ENCODE data around the gene SH3TC1. TPM values are rescaled to one million over a fixed set of nuclear protein-coding genes. Genes with fewer than 3 reads are reported as not detected.

The SH3TC1 gene
- polyA plus RNA-seq, 2 of the 4 experiments (the other 2 are of a cell fraction), result 2.8 to 7.4 TPM

DNA sequence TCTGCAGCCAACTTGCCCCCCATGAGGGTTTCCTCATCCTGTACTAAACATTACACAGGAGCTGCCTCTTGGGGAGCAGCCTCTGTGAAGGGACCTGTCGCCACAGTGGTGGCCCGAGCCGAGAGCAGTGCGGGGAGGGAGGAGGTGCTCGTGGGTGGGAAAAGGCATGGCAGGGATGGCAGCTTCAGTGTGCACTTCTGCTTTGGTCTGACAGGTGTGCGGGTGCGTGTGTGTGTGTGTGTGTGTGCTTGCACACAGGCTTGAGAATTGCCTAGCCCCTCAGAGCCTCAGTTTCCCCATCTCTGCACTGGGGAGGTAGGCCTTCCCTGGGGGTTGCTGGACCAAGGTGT, 3.9 kb downstream of the SH3TC1 start:
- Histone ChIP-seq H3K9me3 (no peaks in the 10 kb centered on the region), H3K4me2 (no peak overlapping the region), H3K4me1 (peaks cover 27% of the 10 kb centered on the region), H3K4me3 (no peak overlapping the region), H3K27ac (no peak overlapping the region)
- 97% methylated on average over 7 of the region's 7 CpGs for WGBS (ENCODE audit: missing lambda C conversion rate)
- ChIA-PET POLR2A (no interaction called here), CTCF (interaction anchor here (0.8 to 1.8 kb wide), 3 partner anchors 26 to 376 kb away, joined by 3 to 4 read pairs (median 3); no protein-coding TSS in a partner anchor)
- DNase-seq (ENCODE audit: low read depth in 1 of 2, low spot score in 1 of 2) (no peak), ATAC-seq (no peak), FAIRE-seq (no peak)
- TF ChIP-seq CBX8 (IDR thresholded peaks at IDR 0.05) (no peak), TP53 (CRISPR knock-in tag; IDR thresholded peaks at IDR 0.05) (no peak), RNF2 (IDR thresholded peaks at IDR 0.05; ENCODE audit: borderline replicate concordance, low read depth) (no peak), HOXB13 (CRISPR knock-in tag; IDR thresholded peaks at IDR 0.05; ENCODE audit: low read depth) (no peak), NR3C1 (IDR thresholded peaks at IDR 0.05) (no peak), RAD21 (conservative IDR thresholded peaks at IDR 0.05 in 1 of 2, IDR thresholded peaks at IDR 0.05 in 1 of 2) (no peak), SREBF2 (IDR thresholded peaks at IDR 0.05) (no peak), MAZ (IDR thresholded peaks at IDR 0.05; ENCODE audit: borderline replicate concordance, low read depth, low read length) (no peak), KDM5A (IDR thresholded peaks at IDR 0.05) (no peak), CHD2 (IDR thresholded peaks at IDR 0.05; ENCODE audit: low read length, partially characterized antibody) (no peak), MAFK (IDR thresholded peaks at IDR 0.05; ENCODE audit: partially characterized antibody) (no peak), GATA3 (IDR thresholded peaks at IDR 0.05; ENCODE audit: borderline replicate concordance) (no peak), TFCP2L1 (CRISPR knock-in tag; IDR thresholded peaks at IDR 0.05) (no peak), HDAC2 (IDR thresholded peaks at IDR 0.05) (no peak)
- TF ChIP-seq, protein P1, sequence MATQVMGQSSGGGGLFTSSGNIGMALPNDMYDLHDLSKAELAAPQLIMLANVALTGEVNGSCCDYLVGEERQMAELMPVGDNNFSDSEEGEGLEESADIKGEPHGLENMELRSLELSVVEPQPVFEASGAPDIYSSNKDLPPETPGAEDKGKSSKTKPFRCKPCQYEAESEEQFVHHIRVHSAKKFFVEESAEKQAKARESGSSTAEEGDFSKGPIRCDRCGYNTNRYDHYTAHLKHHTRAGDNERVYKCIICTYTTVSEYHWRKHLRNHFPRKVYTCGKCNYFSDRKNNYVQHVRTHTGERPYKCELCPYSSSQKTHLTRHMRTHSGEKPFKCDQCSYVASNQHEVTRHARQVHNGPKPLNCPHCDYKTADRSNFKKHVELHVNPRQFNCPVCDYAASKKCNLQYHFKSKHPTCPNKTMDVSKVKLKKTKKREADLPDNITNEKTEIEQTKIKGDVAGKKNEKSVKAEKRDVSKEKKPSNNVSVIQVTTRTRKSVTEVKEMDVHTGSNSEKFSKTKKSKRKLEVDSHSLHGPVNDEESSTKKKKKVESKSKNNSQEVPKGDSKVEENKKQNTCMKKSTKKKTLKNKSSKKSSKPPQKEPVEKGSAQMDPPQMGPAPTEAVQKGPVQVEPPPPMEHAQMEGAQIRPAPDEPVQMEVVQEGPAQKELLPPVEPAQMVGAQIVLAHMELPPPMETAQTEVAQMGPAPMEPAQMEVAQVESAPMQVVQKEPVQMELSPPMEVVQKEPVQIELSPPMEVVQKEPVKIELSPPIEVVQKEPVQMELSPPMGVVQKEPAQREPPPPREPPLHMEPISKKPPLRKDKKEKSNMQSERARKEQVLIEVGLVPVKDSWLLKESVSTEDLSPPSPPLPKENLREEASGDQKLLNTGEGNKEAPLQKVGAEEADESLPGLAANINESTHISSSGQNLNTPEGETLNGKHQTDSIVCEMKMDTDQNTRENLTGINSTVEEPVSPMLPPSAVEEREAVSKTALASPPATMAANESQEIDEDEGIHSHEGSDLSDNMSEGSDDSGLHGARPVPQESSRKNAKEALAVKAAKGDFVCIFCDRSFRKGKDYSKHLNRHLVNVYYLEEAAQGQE (IDR thresholded peaks at IDR 0.05), result no peak
- TF ChIP-seq, protein P2, sequence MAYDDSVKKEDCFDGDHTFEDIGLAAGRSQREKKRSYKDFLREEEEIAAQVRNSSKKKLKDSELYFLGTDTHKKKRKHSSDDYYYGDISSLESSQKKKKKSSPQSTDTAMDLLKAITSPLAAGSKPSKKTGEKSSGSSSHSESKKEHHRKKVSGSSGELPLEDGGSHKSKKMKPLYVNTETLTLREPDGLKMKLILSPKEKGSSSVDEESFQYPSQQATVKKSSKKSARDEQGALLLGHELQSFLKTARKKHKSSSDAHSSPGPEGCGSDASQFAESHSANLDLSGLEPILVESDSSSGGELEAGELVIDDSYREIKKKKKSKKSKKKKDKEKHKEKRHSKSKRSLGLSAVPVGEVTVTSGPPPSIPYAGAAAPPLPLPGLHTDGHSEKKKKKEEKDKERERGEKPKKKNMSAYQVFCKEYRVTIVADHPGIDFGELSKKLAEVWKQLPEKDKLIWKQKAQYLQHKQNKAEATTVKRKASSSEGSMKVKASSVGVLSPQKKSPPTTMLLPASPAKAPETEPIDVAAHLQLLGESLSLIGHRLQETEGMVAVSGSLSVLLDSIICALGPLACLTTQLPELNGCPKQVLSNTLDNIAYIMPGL (CRISPR knock-in tag; IDR thresholded peaks at IDR 0.05; ENCODE audit: borderline replicate concordance), result no peak
- TF ChIP-seq, protein P3, sequence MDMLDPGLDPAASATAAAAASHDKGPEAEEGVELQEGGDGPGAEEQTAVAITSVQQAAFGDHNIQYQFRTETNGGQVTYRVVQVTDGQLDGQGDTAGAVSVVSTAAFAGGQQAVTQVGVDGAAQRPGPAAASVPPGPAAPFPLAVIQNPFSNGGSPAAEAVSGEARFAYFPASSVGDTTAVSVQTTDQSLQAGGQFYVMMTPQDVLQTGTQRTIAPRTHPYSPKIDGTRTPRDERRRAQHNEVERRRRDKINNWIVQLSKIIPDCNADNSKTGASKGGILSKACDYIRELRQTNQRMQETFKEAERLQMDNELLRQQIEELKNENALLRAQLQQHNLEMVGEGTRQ (IDR thresholded peaks at IDR 0.05), result no peak
- TF ChIP-seq, protein P4, sequence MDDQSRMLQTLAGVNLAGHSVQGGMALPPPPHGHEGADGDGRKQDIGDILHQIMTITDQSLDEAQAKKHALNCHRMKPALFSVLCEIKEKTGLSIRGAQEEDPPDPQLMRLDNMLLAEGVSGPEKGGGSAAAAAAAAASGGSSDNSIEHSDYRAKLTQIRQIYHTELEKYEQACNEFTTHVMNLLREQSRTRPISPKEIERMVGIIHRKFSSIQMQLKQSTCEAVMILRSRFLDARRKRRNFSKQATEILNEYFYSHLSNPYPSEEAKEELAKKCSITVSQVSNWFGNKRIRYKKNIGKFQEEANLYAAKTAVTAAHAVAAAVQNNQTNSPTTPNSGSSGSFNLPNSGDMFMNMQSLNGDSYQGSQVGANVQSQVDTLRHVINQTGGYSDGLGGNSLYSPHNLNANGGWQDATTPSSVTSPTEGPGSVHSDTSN (IDR thresholded peaks at IDR 0.05), result no peak

DNA sequence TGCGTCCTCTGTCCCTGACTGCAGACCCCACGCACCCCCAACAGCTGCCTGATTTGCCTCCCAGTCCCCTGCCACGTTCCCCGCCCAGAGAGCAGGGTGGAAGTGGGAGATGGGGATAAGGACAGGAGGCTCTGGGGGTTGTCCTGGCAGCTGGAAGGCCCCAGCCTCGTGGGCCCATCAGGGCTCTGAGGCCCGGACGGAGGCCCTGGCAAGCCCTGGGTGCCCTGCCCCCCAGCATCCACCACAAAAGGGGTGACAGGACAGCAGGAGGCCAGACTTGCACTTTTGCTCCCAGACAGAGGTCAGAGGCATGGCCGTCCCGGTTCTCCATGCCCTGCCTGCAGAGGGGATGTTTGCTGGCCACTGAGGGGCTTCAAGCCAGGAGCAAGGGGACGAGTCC, 4.7 kb downstream of the SH3TC1 start:
- ChIA-PET CTCF (interaction anchor here (1.3 kb wide), 1 partner anchor 27 kb away, joined by 3 read pairs; no protein-coding TSS in a partner anchor), POLR2A (no interaction called here)
- Histone ChIP-seq H3K27ac (no peak overlapping the region), H3K4me1 (peaks cover 20% of the 10 kb centered on the region), H3K4me3 (no peak overlapping the region), H3K9me3 (no peaks in the 10 kb centered on the region), H3K4me2 (no peak overlapping the region)
- WGBS (ENCODE audit: missing lambda C conversion rate), result 90% methylated on average over 4 of the region's 10 CpGs
- DNase-seq (ENCODE audit: low read depth in 1 of 2, low spot score in 1 of 2) (no peak), ATAC-seq (no peak), FAIRE-seq (no peak)
- TF ChIP-seq CBX8 (IDR thresholded peaks at IDR 0.05) (no peak), CHD4 (IDR thresholded peaks at IDR 0.05; ENCODE audit: borderline replicate concordance) (no peak), NR3C1 (IDR thresholded peaks at IDR 0.05) (no peak), NFE2L2 (conservative IDR thresholded peaks at IDR 0.05; ENCODE audit: low read length) (no peak), ZC3H11A (IDR thresholded peaks at IDR 0.05) (no peak), EP300 (IDR thresholded peaks at IDR 0.05) (no peak), FOSB (CRISPR knock-in tag; IDR thresholded peaks at IDR 0.05) (no peak), HOXB5 (CRISPR knock-in tag; IDR thresholded peaks at IDR 0.05) (no peak), NPAS2 (CRISPR knock-in tag; IDR thresholded peaks at IDR 0.05; ENCODE audit: borderline replicate concordance) (no peak), HDAC2 (IDR thresholded peaks at IDR 0.05) (no peak), ZFP36 (IDR thresholded peaks at IDR 0.05; ENCODE audit: borderline replicate concordance, partially characterized antibody) (no peak)
- TF ChIP-seq, protein P1 (IDR thresholded peaks at IDR 0.05), result no peak
- TF ChIP-seq, protein P5, sequence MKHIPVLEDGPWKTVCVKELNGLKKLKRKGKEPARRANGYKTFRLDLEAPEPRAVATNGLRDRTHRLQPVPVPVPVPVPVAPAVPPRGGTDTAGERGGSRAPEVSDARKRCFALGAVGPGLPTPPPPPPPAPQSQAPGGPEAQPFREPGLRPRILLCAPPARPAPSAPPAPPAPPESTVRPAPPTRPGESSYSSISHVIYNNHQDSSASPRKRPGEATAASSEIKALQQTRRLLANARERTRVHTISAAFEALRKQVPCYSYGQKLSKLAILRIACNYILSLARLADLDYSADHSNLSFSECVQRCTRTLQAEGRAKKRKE (CRISPR knock-in tag; IDR thresholded peaks at IDR 0.05; ENCODE audit: low read depth), result no peak
